Measurements from ENCODE around the gene PKD2L2.

PKD2L2 gene

DNA sequence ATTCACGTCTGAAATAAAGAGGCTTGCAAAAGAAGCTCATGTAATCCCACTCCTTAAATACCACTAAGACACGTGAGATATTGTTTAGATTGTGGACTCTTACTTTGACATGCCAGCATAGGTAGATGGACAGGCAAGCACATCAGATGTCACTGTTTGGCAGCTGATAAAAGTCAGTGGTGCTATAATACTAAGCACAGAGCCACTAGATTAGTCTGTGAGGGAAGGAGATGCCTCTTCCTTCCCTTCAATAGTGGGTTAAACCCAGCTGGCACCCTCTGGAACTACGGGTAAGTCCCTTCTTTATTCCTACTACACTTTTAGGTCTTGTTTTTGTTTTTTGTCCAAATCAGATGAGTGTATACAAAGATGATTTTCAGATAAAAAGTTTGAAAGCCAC is 21.6 kb upstream of the PKD2L2 start, which contains the start of gene MYOT:
TSS of gene MYOT (plus strand) at position 197 of the 400 bp plus-strand sequence. CDS start 2,792 bp downstream, outside the sequence.
- no peak within 1 kb of the TSS for H3K27ac Mint-ChIP-seq
- H3K27me3 Mint-ChIP-seq = no peaks in the 10 kb centered on the region
- no peaks in the 10 kb centered on the region for H3K4me1 Mint-ChIP-seq
- H3K9me3 Mint-ChIP-seq = no peaks in the 10 kb centered on the region
- H3K4me3 Mint-ChIP-seq = no peak within 1 kb of the TSS
- ATAC-seq = no peak
- DNase-seq = no peak
- H3K36me3 Mint-ChIP-seq (ENCODE audit: low read depth) = peaks cover 2% of the 10 kb centered on the region

DNA sequence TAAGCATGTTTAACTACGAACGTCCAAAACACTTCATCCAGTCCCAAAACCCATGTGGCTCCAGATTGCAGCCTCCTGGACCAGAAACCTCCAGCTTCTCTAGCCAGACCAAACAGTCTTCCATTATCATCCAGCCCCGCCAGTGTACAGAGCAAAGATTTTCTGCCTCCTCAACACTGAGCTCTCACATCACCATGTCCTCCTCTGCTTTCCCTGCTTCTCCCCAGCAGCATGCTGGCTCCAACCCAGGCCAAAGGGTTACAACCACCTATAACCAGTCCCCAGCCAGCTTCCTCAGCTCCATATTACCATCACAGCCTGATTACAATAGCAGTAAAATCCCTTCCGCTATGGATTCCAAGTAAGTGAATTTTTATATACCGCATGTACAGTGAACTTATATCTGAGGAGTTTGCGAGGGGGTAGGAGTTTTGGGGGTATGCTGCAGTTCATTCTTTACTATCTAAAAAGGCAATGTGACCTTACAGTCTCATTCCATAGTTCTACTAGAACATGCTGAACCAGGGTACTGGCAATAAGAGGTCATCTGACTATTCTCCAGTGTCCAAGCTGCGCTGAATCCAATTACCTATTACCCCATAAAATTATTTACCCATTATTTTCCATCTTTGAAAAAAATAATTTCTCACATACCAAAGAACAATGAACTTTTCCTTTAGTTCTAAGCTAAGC is 18.5 kb upstream of the PKD2L2 start:
- no peak overlapping the region for H3K27ac Mint-ChIP-seq
- no peaks in the 10 kb centered on the region for H3K4me1 Mint-ChIP-seq
- no peaks in the 10 kb centered on the region for H3K27me3 Mint-ChIP-seq
- no peaks in the 10 kb centered on the region for H3K9me3 Mint-ChIP-seq
- no peak for ATAC-seq
- no peak overlapping the region for H3K4me3 Mint-ChIP-seq
- no peak for DNase-seq
- H3K36me3 Mint-ChIP-seq (ENCODE audit: low read depth) = no peaks in the 10 kb centered on the region

- Mint-ChIP-seq H3K4me1 (no peaks in the 10 kb centered on the region), H3K9me3 (no peaks in the 10 kb centered on the region), H3K27me3 (no peaks in the 10 kb centered on the region), H3K36me3 (ENCODE audit: low read depth) (no peaks in the 10 kb centered on the region), H3K27ac (no peak overlapping the region), H3K4me3 (no peak overlapping the region)
- no peak for ATAC-seq
- DNase-seq = no peak
Observed at GRCh38 chr5:137871571-137871970, 17.7 kb upstream of the PKD2L2 start.

DNA sequence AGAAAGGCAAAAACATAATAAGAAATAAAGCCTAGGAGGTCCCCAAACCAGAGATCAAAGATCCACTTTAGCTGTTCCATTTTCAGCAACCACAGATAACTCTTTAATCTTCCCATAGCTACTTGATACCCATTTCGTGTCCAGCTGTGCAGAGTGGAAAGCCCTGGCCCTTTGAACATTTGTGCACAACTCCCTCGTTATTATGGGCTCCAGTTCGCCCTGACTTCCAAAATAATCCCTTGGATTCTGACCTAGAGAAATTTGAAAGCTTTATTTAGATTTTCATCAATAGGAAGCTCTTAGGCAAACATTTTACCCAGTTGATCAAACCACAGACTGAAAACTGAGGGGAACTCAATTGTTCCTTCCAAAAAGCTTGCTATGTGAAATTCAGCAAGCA is 16.8 kb upstream of the PKD2L2 start:
- ATAC-seq (no peak), DNase-seq (no peak)
- no peaks in the 10 kb centered on the region for H3K9me3 Mint-ChIP-seq
- no peak overlapping the region for H3K4me3 Mint-ChIP-seq
- H3K36me3 Mint-ChIP-seq (ENCODE audit: low read depth) = no peaks in the 10 kb centered on the region
- no peaks in the 10 kb centered on the region for H3K4me1 Mint-ChIP-seq
- H3K27me3 Mint-ChIP-seq = no peaks in the 10 kb centered on the region
- no peak overlapping the region for H3K27ac Mint-ChIP-seq

DNA sequence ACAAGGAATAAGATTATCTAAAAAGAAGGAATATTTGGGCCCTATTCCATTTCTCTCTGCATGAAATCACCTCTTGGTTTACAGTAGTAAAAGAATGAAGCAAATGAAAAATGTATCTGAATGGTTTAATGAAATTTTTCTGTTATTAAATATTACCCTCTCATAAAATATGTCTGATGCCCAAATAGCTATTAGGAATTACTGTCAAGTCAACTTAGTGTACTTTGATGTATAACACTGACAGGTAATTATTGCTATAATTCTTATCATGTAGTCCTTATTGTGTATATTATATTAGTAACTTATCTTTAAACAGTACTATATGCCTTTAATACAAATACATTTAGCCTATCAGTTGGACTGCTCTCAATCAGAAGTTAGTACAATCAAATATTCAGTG is 13.2 kb upstream of the PKD2L2 start:
- no peak for ATAC-seq
- Mint-ChIP-seq H3K9me3 (no peaks in the 10 kb centered on the region), H3K36me3 (ENCODE audit: low read depth) (no peaks in the 10 kb centered on the region)

GRCh38 chr5:137880313-137880712 is 8.9 kb upstream of the PKD2L2 start:
- no peaks in the 10 kb centered on the region for H3K27me3 Mint-ChIP-seq
- ATAC-seq (no peak), DNase-seq (no peak)
- no peaks in the 10 kb centered on the region for H3K9me3 Mint-ChIP-seq
- no peak overlapping the region for H3K4me3 Mint-ChIP-seq
- no peaks in the 10 kb centered on the region for H3K4me1 Mint-ChIP-seq
- peaks cover 3% of the 10 kb centered on the region for H3K36me3 Mint-ChIP-seq (ENCODE audit: low read depth)
- no peak overlapping the region for H3K27ac Mint-ChIP-seq

More for the DNA sequence above, 13.2 kb upstream of the PKD2L2 start:
- no peak for DNase-seq
- H3K4me3 Mint-ChIP-seq = no peak overlapping the region
- H3K27me3 Mint-ChIP-seq = no peaks in the 10 kb centered on the region
- H3K4me1 Mint-ChIP-seq = no peaks in the 10 kb centered on the region
- H3K27ac Mint-ChIP-seq = no peak overlapping the region

GRCh38 chr5:137887831-137888230 is 1.4 kb upstream of the PKD2L2 start:
- H3K9me3 Mint-ChIP-seq = no peaks in the 10 kb centered on the region
- H3K27me3 Mint-ChIP-seq = peaks cover 3% of the 10 kb centered on the region
- ATAC-seq (no peak), DNase-seq (no peak)
- peaks cover 21% of the 10 kb centered on the region for H3K4me1 Mint-ChIP-seq
- H3K4me3 Mint-ChIP-seq = peak overlapping the region; percentile 49
- H3K36me3 Mint-ChIP-seq (ENCODE audit: low read depth) = no peaks in the 10 kb centered on the region
- H3K27ac Mint-ChIP-seq = no peak overlapping the region

DNA sequence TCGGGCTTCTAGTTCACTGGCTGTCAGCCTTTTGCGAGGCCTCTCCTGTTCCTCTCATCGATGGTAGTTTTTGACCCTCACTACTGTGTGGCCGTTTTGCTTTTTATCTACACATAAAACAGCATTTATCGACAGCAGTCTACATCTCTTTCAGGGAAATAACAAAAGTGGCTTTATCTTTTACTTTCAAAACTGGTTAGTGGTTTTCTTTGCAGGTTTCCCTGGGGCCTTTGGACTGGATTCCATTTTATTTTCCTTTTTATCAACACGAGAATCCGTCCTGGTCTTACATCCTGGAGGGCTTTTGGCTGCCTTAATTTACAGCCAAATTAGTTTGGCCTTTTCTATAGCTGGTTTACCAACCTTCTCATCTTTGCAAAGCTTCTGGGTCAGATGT is 793 bp upstream of the PKD2L2 start:
- no peak for DNase-seq
- ATAC-seq = no peak

GRCh38 chr5:137890845-137891244 is 1.6 kb downstream of the PKD2L2 start:
- no peak overlapping the region for H3K4me3 Mint-ChIP-seq
- peaks cover 21% of the 10 kb centered on the region for H3K4me1 Mint-ChIP-seq
- no peaks in the 10 kb centered on the region for H3K36me3 Mint-ChIP-seq (ENCODE audit: low read depth)

More for the DNA sequence above, 793 bp upstream of the PKD2L2 start:
- Mint-ChIP-seq H3K4me3 (peak overlapping the region; percentile 89), H3K4me1 (peaks cover 21% of the 10 kb centered on the region), H3K27me3 (peaks cover 3% of the 10 kb centered on the region), H3K27ac (peak overlapping the region; percentile 92), H3K9me3 (no peaks in the 10 kb centered on the region), H3K36me3 (ENCODE audit: low read depth) (no peaks in the 10 kb centered on the region)

GRCh38 chr5:137891849-137892248 is 2.6 kb downstream of the PKD2L2 start:
- DNase-seq (no peak), ATAC-seq (no peak)
- Mint-ChIP-seq H3K4me3 (no peak overlapping the region), H3K27ac (no peak overlapping the region), H3K4me1 (peaks cover 19% of the 10 kb centered on the region), H3K9me3 (no peaks in the 10 kb centered on the region), H3K27me3 (peaks cover 3% of the 10 kb centered on the region), H3K36me3 (ENCODE audit: low read depth) (no peaks in the 10 kb centered on the region)

More at GRCh38 chr5:137890845-137891244, 1.6 kb downstream of the PKD2L2 start:
- no peak for ATAC-seq
- Mint-ChIP-seq H3K27me3 (peaks cover 3% of the 10 kb centered on the region), H3K27ac (no peak overlapping the region), H3K9me3 (no peaks in the 10 kb centered on the region)
- DNase-seq = no peak

DNA sequence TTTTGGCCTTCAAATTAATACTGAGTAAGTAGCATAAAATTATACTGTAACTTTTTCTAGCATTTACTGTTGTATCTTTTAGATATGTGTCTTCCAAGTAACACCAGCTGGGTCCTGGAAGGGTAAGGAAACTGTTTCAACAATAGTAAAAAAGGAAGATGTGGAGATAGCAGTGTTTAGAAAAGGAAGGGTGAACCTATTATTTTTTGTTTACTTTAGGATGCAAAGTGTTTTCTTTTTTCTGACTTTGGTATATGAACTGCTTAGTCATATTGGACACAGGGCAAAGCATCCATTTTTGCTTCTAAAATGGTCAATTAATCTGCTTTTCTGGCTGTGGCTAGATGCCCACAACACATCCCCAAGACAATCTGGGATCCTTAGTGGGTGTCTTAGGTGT is 5.3 kb downstream of the PKD2L2 start:
- no peak overlapping the region for H3K4me3 Mint-ChIP-seq
- H3K36me3 Mint-ChIP-seq (ENCODE audit: low read depth) = no peaks in the 10 kb centered on the region
- no peak overlapping the region for H3K27ac Mint-ChIP-seq
- H3K27me3 Mint-ChIP-seq = no peaks in the 10 kb centered on the region
- peaks cover 3% of the 10 kb centered on the region for H3K4me1 Mint-ChIP-seq
- H3K9me3 Mint-ChIP-seq = no peaks in the 10 kb centered on the region
- ATAC-seq (no peak), DNase-seq (no peak)

- DNase-seq (no peak), ATAC-seq (no peak)
- H3K9me3 Mint-ChIP-seq = no peaks in the 10 kb centered on the region
- H3K27ac Mint-ChIP-seq = no peak overlapping the region
- no peaks in the 10 kb centered on the region for H3K27me3 Mint-ChIP-seq
- no peaks in the 10 kb centered on the region for H3K4me1 Mint-ChIP-seq
- H3K36me3 Mint-ChIP-seq (ENCODE audit: low read depth) = no peaks in the 10 kb centered on the region
- H3K4me3 Mint-ChIP-seq = no peak overlapping the region
Observed at GRCh38 chr5:137896560-137896959, 7.3 kb downstream of the PKD2L2 start.

GRCh38 chr5:137899493-137899892 is 10.2 kb downstream of the PKD2L2 start:
- Mint-ChIP-seq H3K9me3 (no peaks in the 10 kb centered on the region), H3K36me3 (ENCODE audit: low read depth) (no peaks in the 10 kb centered on the region), H3K4me3 (no peak overlapping the region), H3K27ac (no peak overlapping the region), H3K27me3 (peaks cover 2% of the 10 kb centered on the region), H3K4me1 (no peaks in the 10 kb centered on the region)
- ATAC-seq = no peak
- DNase-seq = no peak

DNA sequence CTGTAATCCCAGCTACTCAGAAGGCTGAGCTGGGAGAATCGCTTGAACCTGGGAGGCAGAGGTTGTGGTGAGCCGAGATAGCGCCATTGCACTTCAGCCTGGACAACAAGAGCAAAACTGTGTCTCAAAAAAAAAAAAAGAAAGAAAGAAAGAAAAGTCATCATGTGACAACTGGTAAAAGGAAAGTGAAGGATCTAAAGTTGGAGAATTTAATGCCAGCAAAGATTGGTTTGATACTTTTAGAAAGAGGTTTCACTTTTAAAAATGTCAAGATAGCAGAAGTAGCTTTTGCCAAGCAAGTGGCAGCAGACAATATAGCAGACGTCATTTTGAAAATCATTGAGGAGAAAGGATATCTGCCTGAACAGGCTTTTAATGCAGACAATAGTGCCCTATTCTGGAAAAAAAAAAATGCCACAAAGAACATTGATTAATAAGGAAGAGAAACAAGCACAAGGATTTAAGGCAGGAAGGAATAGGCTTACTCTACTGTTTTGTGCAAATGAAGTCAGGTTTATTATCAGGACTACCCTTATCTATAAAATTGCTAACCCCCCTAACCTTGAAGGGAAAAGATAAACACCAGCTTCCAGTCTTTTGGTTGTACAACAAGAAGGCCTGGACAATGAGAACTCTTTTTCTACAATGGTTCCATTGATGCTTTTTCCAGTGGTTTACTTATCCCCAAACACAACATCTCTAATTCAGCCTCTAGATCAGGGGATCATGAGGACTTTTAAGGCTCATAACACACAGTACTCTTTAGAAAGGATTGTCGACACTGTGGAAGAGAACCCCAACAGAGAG is 12.0 kb downstream of the PKD2L2 start:
- ATAC-seq (no peak), DNase-seq (no peak)
- Mint-ChIP-seq H3K36me3 (ENCODE audit: low read depth) (no peaks in the 10 kb centered on the region), H3K9me3 (no peaks in the 10 kb centered on the region), H3K4me1 (no peaks in the 10 kb centered on the region), H3K27ac (no peak overlapping the region), H3K4me3 (no peak overlapping the region), H3K27me3 (peaks cover 2% of the 10 kb centered on the region)

DNA sequence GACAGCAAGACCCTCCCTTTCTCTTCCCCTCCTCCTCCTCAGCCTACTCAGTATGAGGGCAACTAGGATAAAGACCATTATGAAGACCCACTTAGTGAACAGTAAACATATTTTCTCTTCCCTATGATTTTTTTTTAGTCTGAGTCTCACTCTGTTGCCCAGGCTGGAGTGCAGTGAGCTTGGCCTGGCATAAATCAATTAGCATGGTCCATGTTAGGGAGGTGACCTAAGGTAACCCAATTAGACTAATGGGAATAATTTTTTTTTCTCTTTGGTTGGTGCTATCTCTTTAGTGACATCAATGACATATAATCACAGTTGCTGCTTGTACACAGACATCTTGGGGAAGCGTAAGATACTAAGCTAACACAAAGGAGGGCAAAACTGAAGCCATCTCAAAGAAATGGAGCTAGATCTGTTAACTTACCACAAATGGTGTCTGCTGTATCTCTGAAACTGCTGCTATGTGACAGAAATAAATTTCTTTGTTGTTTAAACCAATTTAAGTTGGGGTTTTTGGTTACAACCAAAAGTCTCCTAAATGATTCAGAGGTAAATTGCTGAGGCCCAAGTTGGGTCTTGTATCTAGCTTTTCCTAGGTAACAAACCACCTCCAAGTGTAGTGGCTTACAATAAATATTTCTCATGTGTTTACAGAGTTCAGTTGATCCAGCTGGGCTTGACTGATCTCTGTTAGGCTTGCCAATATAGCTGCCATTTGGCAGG is 13.3 kb downstream of the PKD2L2 start:
- DNase-seq (no peak), ATAC-seq (no peak)
- H3K27ac Mint-ChIP-seq = no peak overlapping the region
- peaks cover 2% of the 10 kb centered on the region for H3K27me3 Mint-ChIP-seq
- H3K9me3 Mint-ChIP-seq = no peaks in the 10 kb centered on the region
- H3K4me1 Mint-ChIP-seq = no peaks in the 10 kb centered on the region
- no peaks in the 10 kb centered on the region for H3K36me3 Mint-ChIP-seq (ENCODE audit: low read depth)
- H3K4me3 Mint-ChIP-seq = no peak overlapping the region
